Uterus (tissue), 4 donors: Measurements from ENCODE around the gene ANKRD31. TPM values are rescaled to one million over a fixed set of nuclear protein-coding genes. Genes with fewer than 3 reads are reported as not detected.

ENCODE experiments used
- DNase-seq, 2 donors: peaks; one replicate each; pipeline ENCODE4 v3.0.0-alpha.2; 2019 to 2020
- H3K27ac ChIP-seq, 2 donors: fragments of 200-600 bp; sonication (generic); 1 replicate in 1 of 2; 2 replicates in 1 of 2; pipeline ENCODE4 v1.5.1; 2016 to 2018
- H3K27me3 ChIP-seq, 2 donors: fragments of 200-600 bp; sonication (generic); one replicate each; pipeline ENCODE4 v1.5.1; 2018 to 2019; ENCODE audit warnings: control low read depth in 1 of 2
- H3K36me3 ChIP-seq, 2 donors: fragments of 200-600 bp; sonication (generic); one replicate each; pipeline ENCODE4 v1.5.1; 2019; ENCODE audit warnings: control low read depth in 1 of 2
- H3K4me1 ChIP-seq, 2 donors: fragments of 200-600 bp; sonication (generic); one replicate each; pipeline ENCODE4 v1.5.1; 2018 to 2019; ENCODE audit warnings: control low read depth in 1 of 2
- H3K4me3 ChIP-seq, 2 donors: fragments of 200-600 bp; sonication (generic); 1 replicate in 1 of 2; 2 replicates in 1 of 2; pipeline ENCODE4 v1.5.1; 2018 to 2019; ENCODE audit warnings: mild to moderate bottlenecking in 1 of 2
- H3K9me3 ChIP-seq, 2 donors: fragments of 200-600 bp; sonication (generic); one replicate each; pipeline ENCODE4 v1.5.1; 2019; ENCODE audit warnings: control low read depth in 1 of 2
- POLR2A ChIP-seq, 2 donors: fragments of 450-650 bp; IDR thresholded peaks; one replicate each; pipeline ENCODE4 v1.6.1; 2016; ENCODE audit warnings: antibody characterized with exemption in 2 of 2, mild to moderate bottlenecking in 1 of 2, moderate library complexity in 1 of 2
- intact Hi-C: fragments of 100-400 bp; cut with DNase I; formaldehyde crosslinking; loops from one replicate; pipeline ENCODE4 v1.15.1; 2023; ENCODE audit warnings: low total_unique reads
- total RNA-seq, 4 donors: library from RNA; depleted of rRNA in 3 of 4; stranded (reverse); fragments of >200 nt in 3 of 4; gene quantifications; one replicate each; pipeline versions ENCODE4 v1.1.0 to v1.2.4, GENCODE V29; 2014 to 2023
- TF ChIP-seq, protein P1 (sequence below), 4 experiments: fragments of 200-600 bp in 2 of 4; fragments of 450-650 bp in 2 of 4; sonication (generic) in 2 of 4; IDR thresholded peaks; one replicate each; pipeline ENCODE4 v1.5.1; 2016 to 2019; ENCODE audit warnings: antibody characterized with exemption in 4 of 4, mild to moderate bottlenecking in 2 of 4, moderate library complexity in 1 of 4
- donor health status: DM: yes; HTN: yes; CAD: no.

The ANKRD31 gene
- total RNA-seq, 4 donors from 2014 or later, result 0.67 to 0.69 TPM; not detected in 2

DNA sequence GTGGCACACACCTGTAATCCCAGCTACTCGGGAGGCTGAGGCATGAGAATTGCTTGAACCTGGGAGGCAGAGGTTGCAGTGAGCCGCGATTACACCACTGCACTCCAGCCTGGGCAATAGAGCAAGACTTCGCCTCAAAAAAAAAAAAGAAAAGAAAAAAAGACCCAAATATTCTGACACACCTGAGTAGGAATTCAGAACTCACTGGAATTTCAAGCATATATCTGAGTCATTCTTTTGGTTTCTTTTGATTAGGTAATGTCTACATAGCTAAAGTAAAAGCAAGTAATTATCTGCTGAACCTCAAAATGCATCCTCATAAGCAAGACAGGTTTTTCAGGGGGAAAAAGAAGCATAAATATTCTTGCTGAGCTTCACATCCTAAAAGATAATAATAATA lies 35.9 kb downstream of the ANKRD31 start:
- TF ChIP-seq POLR2A (IDR thresholded peaks at IDR 0.05), result no peak
- TF ChIP-seq, protein P1, sequence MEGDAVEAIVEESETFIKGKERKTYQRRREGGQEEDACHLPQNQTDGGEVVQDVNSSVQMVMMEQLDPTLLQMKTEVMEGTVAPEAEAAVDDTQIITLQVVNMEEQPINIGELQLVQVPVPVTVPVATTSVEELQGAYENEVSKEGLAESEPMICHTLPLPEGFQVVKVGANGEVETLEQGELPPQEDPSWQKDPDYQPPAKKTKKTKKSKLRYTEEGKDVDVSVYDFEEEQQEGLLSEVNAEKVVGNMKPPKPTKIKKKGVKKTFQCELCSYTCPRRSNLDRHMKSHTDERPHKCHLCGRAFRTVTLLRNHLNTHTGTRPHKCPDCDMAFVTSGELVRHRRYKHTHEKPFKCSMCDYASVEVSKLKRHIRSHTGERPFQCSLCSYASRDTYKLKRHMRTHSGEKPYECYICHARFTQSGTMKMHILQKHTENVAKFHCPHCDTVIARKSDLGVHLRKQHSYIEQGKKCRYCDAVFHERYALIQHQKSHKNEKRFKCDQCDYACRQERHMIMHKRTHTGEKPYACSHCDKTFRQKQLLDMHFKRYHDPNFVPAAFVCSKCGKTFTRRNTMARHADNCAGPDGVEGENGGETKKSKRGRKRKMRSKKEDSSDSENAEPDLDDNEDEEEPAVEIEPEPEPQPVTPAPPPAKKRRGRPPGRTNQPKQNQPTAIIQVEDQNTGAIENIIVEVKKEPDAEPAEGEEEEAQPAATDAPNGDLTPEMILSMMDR (IDR thresholded peaks at IDR 0.05), result no peak
- Histone ChIP-seq H3K4me1 (no peaks in the 10 kb centered on the region), H3K4me3 (no peak overlapping the region), H3K36me3 (no peaks in the 10 kb centered on the region), H3K27me3 (no peaks in the 10 kb centered on the region), H3K27ac (no peak overlapping the region), H3K9me3 (no peaks in the 10 kb centered on the region)
- intact Hi-C loops, result no loop called here
- no peak for DNase-seq

DNA sequence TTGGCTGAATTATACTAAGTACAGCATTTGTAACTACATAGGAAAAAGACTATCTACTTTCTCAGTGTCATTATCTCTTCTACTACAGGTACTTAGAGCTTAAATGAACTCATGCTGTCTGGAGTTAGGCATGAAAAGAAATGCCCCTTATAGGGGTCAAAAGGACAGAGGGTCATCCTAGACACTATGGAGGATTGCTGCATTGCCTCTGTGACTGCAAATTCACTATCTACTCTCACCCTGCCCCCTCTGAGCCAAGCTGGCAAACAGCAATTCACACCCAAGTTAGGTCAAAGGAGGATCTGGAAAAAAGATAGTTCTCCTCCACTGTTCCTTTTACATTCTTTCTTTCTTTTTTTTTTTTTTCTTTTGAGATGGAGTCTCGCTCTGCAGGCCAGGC lies 36.7 kb downstream of the ANKRD31 start:
- H3K4me3 ChIP-seq, result no peak overlapping the region
- intact Hi-C loops, result no loop called here
- H3K36me3 ChIP-seq, result no peaks in the 10 kb centered on the region
- H3K4me1 ChIP-seq, result no peaks in the 10 kb centered on the region
- TF ChIP-seq, protein P1 (IDR thresholded peaks at IDR 0.05), result no peak
- no peak for TF ChIP-seq POLR2A (IDR thresholded peaks at IDR 0.05)
- no peak overlapping the region for H3K27ac ChIP-seq
- no peaks in the 10 kb centered on the region for H3K27me3 ChIP-seq
- no peak for DNase-seq
- H3K9me3 ChIP-seq, result no peaks in the 10 kb centered on the region

DNA sequence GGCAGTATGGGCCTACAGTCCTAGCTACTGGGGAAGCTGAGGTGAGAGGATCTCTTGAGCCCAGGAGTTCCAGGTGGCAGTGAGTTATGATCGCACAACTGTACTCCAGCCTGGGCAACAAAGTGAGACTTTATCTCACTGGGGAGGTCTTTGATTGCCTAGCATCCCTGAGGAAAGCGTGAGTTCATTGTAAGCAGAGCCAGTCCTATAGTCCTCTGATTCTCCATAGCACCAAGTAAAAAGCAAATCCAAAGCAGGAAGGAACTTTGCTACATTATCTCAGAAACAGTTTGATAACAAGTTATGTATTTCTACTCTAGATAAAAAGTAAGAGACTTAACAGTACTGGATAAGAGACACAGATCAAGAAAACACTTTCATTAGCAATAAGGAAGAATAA lies 37.6 kb downstream of the ANKRD31 start:
- TF ChIP-seq, protein P1 (IDR thresholded peaks at IDR 0.05), result no peak
- Histone ChIP-seq H3K4me1 (no peaks in the 10 kb centered on the region), H3K9me3 (no peaks in the 10 kb centered on the region), H3K27me3 (no peaks in the 10 kb centered on the region), H3K27ac (no peak overlapping the region), H3K4me3 (no peak overlapping the region), H3K36me3 (no peaks in the 10 kb centered on the region)
- intact Hi-C loops, result no loop called here
- no peak for DNase-seq

DNA sequence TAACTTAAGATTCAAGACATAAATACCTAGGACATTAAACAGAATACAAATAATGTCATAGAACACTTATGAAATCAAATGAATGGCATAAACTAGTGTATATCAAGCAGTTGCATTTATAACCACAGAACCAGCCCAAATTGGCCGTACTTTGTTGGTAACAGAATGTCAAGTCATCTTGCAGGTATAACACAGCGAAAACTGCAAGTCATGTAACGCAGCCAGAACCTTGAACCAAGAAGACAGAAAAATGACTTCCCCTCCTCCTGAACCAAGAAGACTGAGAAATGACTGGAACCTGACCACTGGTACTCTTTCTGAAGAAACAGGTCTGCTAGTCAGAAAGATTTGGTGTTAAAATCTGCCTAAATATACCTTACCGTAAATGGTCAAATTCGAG lies 38.9 kb downstream of the ANKRD31 start:
- DNase-seq, result no peak
- intact Hi-C loops, result no loop called here
- H3K27me3 ChIP-seq, result no peaks in the 10 kb centered on the region

DNA sequence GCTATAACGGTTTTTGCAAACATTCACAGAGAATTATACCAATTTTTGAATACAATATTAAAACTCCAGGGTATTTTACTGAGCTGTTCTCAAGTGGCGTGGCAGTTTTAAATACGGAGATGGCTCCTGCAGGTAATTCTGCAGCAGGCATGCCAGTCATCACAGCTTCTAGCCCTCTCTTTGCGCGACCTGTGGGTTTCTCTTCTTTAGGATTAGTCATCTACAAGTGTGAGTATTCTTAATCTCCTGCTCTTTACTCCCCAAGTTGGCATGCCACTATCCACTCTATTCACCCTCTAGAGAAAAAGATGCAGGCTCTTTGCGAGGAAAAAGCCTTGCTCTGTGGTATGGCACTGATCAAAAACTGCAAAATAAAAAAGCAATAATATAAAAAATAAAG lies 43.9 kb downstream of the ANKRD31 start:
- H3K4me1 ChIP-seq, result no peaks in the 10 kb centered on the region
- DNase-seq, result no peak
- TF ChIP-seq, protein P1 (IDR thresholded peaks at IDR 0.05), result no peak
- no peak for TF ChIP-seq POLR2A (IDR thresholded peaks at IDR 0.05)
- intact Hi-C loops, result no loop called here
- no peak overlapping the region for H3K27ac ChIP-seq
- no peaks in the 10 kb centered on the region for H3K9me3 ChIP-seq
- no peaks in the 10 kb centered on the region for H3K27me3 ChIP-seq
- H3K4me3 ChIP-seq, result no peak overlapping the region
- no peaks in the 10 kb centered on the region for H3K36me3 ChIP-seq

More for the DNA sequence above, 38.9 kb downstream of the ANKRD31 start:
- no peak for TF ChIP-seq POLR2A (IDR thresholded peaks at IDR 0.05)
- TF ChIP-seq, protein P1 (IDR thresholded peaks at IDR 0.05), result no peak
- no peaks in the 10 kb centered on the region for H3K9me3 ChIP-seq
- no peaks in the 10 kb centered on the region for H3K4me1 ChIP-seq
- no peaks in the 10 kb centered on the region for H3K36me3 ChIP-seq
- no peak overlapping the region for H3K27ac ChIP-seq
- H3K4me3 ChIP-seq, result no peak overlapping the region
